Stimulated activated CD4-positive, alpha-beta T cell treated with anti-CD3 and anti-CD28 coated beads, Interleukin-12 subunit alpha, Interleukin-12 subunit beta, amount 100 ng/mL, for 4 hours (primary cell): Measurements from ENCODE around the gene USP19.

Source experiments
- DNase-seq: peaks from one replicate; pipeline ENCODE4 v3.0.0-alpha.2; 2020

The USP19 gene

GRCh38 chr3:49120438-49121131 is at the start of gene USP19:
USP19 (minus strand) TSS chr3:49120823; CDS start chr3:49119145, 1,678 bp downstream.
- peak; percentile 94 for DNase-seq

- DNase-seq: no peak
Observed at GRCh38 chr3:49166752-49167556, 46.3 kb upstream of the USP19 start.

GRCh38 chr3:49165771-49166751 is 45.4 kb upstream of the USP19 start, which contains the start of gene CCDC71:
CCDC71 (minus strand) TSS chr3:49166331; CDS start chr3:49164208, 2,123 bp downstream.
- peak; percentile 72 for DNase-seq

- DNase-seq: no peak
Observed at GRCh38 chr3:49164983-49165720, 44.5 kb upstream of the USP19 start.

GRCh38 chr3:49163609-49164008 is 43.0 kb upstream of the USP19 start:
- DNase-seq: no peak

GRCh38 chr3:49162751-49163419 is 42.3 kb upstream of the USP19 start:
- no peak for DNase-seq

- no peak for DNase-seq
Observed at GRCh38 chr3:49161808-49162530, 41.3 kb upstream of the USP19 start.

- DNase-seq: no peak
Observed at GRCh38 chr3:49161197-49161596, 40.6 kb upstream of the USP19 start.

- DNase-seq: no peak
Observed at GRCh38 chr3:49158792-49159191, 38.2 kb upstream of the USP19 start.

GRCh38 chr3:49158103-49158709 is 37.6 kb upstream of the USP19 start:
- peak; percentile 42 for DNase-seq

- DNase-seq: no peak
Observed at GRCh38 chr3:49157289-49157688, 36.7 kb upstream of the USP19 start.

- DNase-seq: no peak
Observed at GRCh38 chr3:49153349-49153912, 32.8 kb upstream of the USP19 start.

- no peak for DNase-seq
Observed at GRCh38 chr3:49151610-49152009, 31.0 kb upstream of the USP19 start.

GRCh38 chr3:49148159-49148558 is 27.5 kb upstream of the USP19 start:
- no peak for DNase-seq

GRCh38 chr3:49140080-49140479 is 19.5 kb upstream of the USP19 start:
- no peak for DNase-seq

GRCh38 chr3:49135499-49135898 is 14.9 kb upstream of the USP19 start:
- no peak for DNase-seq

GRCh38 chr3:49134471-49135265 is 14.0 kb upstream of the USP19 start:
- DNase-seq: no peak

GRCh38 chr3:49133226-49133951 is 12.8 kb upstream of the USP19 start:
- DNase-seq: no peak
